SK-N-SH (cell line): ENCODE measurements around the gene EEFSEC. TPM values are rescaled to one million over a fixed set of nuclear protein-coding genes. Genes with fewer than 3 reads are reported as not detected.

Source experiments
- CTCF ChIA-PET: fragments of 300-600, 350-600 bp; formaldehyde crosslinking; extraction: SDS; loops from one replicate; lab custom pipeline; 2021; lab: Yijun Ruan, JAX
- POLR2A ChIA-PET: fragments of 350-600 bp; sonication (Branson Sonifier 250); formaldehyde crosslinking; extraction: SDS; loops from one replicate; lab custom pipeline; 2020; ENCODE audit warnings: antibody characterized with exemption, inconsistent platforms; lab: Yijun Ruan, JAX
- DNase-seq: peaks from one replicate; pipeline ENCODE4 v3.0.0; 2012
- H2AFZ ChIP-seq: fragments of 200-600 bp; sonication (generic); 2 replicates; pipeline ENCODE4 v1.8.1; 2016; ENCODE audit warnings: antibody characterized with exemption, mild to moderate bottlenecking, low read depth
- H3F3A ChIP-seq: fragments of 200-600 bp; sonication (generic); replicated peaks from 2 replicates; pipeline ENCODE3; 2016; ENCODE audit warnings: antibody characterized with exemption, mild to moderate bottlenecking; ENCODE audit not compliant: insufficient read depth
- H3K27ac ChIP-seq, 2 experiments: fragments of 200-500 bp in 1 of 2; fragments of 200-600 bp in 1 of 2; sonication (Bioruptor generic) in 1 of 2; sonication (generic), shearing (Covaris generic) in 1 of 2; 2 replicates each; pipeline versions ENCODE4 v1.5.1 to v1.6.1; 2014 to 2016; ENCODE audit warnings: low read depth in 2 of 2, inconsistent platforms in 1 of 2, low read length in 1 of 2, mild to moderate bottlenecking in 1 of 2, mixed read lengths in 1 of 2
- H3K27me3 ChIP-seq: fragments of 200-600 bp; sonication (generic), shearing (Covaris generic); 2 replicates; pipeline ENCODE4 v1.6.1; 2016; ENCODE audit warnings: mixed run types; ENCODE audit not compliant: insufficient read depth
- H3K36me3 ChIP-seq, 2 experiments: fragments of 200-500 bp in 1 of 2; fragments of 200-600 bp in 1 of 2; sonication (Bioruptor generic) in 1 of 2; sonication (generic) in 1 of 2; replicated peaks in 1 of 2; 2 replicates each; pipeline versions ENCODE3 to v1.5.1; 2014 to 2016; ENCODE audit warnings: low read length in 1 of 2, mild to moderate bottlenecking in 1 of 2; ENCODE audit not compliant: insufficient read depth in 2 of 2, control insufficient read depth in 1 of 2
- H3K4me1 ChIP-seq, 2 experiments: fragments of 200-500 bp in 1 of 2; fragments of 200-600 bp in 1 of 2; sonication (Bioruptor generic) in 1 of 2; sonication (generic), shearing (Covaris generic) in 1 of 2; 2 replicates each; pipeline versions ENCODE4 v1.5.1 to v1.6.1; 2014 to 2016; ENCODE audit warnings: low read depth in 1 of 2, low read length in 1 of 2, mixed run types in 1 of 2; ENCODE audit not compliant: insufficient read depth in 2 of 2, control insufficient read depth in 1 of 2
- H3K4me2 ChIP-seq: fragments of 200-600 bp; sonication (generic), shearing (Covaris generic); 2 replicates; pipeline ENCODE4 v1.6.1; 2017; ENCODE audit warnings: mixed run types
- H3K4me3 ChIP-seq, 2 experiments: fragments of 200-500 bp in 1 of 2; fragments of 200-600 bp in 1 of 2; sonication (Bioruptor generic) in 1 of 2; sonication (generic), shearing (Covaris generic) in 1 of 2; 2 replicates each; pipeline versions ENCODE4 v1.5.1 to v1.8.1; 2014 to 2016; ENCODE audit warnings: low read depth in 2 of 2, inconsistent platforms in 1 of 2, low read length in 1 of 2, mild to moderate bottlenecking in 1 of 2, mixed read lengths in 1 of 2, moderate library complexity in 1 of 2
- H3K79me2 ChIP-seq: fragments of 200-600 bp; sonication (generic); 2 replicates; pipeline ENCODE4 v1.8.1; 2017; ENCODE audit warnings: mild to moderate bottlenecking; ENCODE audit not compliant: insufficient read depth
- H3K9ac ChIP-seq: fragments of 200-600 bp; sonication (generic); 2 replicates; pipeline ENCODE4 v1.6.1; 2017; ENCODE audit warnings: mixed run types
- H3K9me2 ChIP-seq: fragments of 200-600 bp; sonication (generic); 2 replicates; pipeline ENCODE4 v1.6.1; 2017; ENCODE audit warnings: mixed run types
- H3K9me3 ChIP-seq: fragments of 200-600 bp; sonication (generic); 2 replicates; pipeline ENCODE4 v1.6.1; 2017; ENCODE audit warnings: mixed run types, mild to moderate bottlenecking, moderate library complexity
- H4K20me1 ChIP-seq: fragments of 200-600 bp; sonication (generic); 2 replicates; pipeline ENCODE4 v1.6.1; 2017; ENCODE audit warnings: mild to moderate bottlenecking, mixed run types; ENCODE audit not compliant: insufficient read depth
- CHD2 ChIP-seq: fragments of 150-350 bp; IDR thresholded peaks from 2 replicates; pipeline ENCODE4 v1.6.1; 2018; ENCODE audit warnings: low read length; ENCODE audit not compliant: partially characterized antibody
- EP300 ChIP-seq, 2 experiments: IDR thresholded peaks; 2 replicates each; pipeline versions ENCODE4 v1.4.0 to v1.6.1; 2012; ENCODE audit warnings: borderline replicate concordance in 1 of 2, low read depth in 1 of 2, low read length in 1 of 2
- FOSL2 ChIP-seq: IDR thresholded peaks from 2 replicates; pipeline ENCODE4 v1.4.0; 2012; ENCODE audit warnings: low read depth, mild to moderate bottlenecking, moderate library complexity, borderline replicate concordance
- GATA2 ChIP-seq: sonication (generic); formaldehyde crosslinking; IDR thresholded peaks from 2 replicates; pipeline ENCODE4 v1.5.0; 2020; ENCODE audit warnings: mild to moderate bottlenecking, missing genetic modification reagents
- MEF2A ChIP-seq: IDR thresholded peaks from 2 replicates; pipeline ENCODE4 v1.4.0; 2012; ENCODE audit warnings: low read depth, borderline replicate concordance
- NFIC ChIP-seq: IDR thresholded peaks from 2 replicates; pipeline ENCODE4 v1.4.0; 2012; ENCODE audit warnings: borderline replicate concordance
- POLR2AphosphoS5 ChIP-seq: IDR thresholded peaks from 2 replicates; pipeline ENCODE4 v1.6.1; 2012; ENCODE audit warnings: low read depth, low read length
- RFX5 ChIP-seq: IDR thresholded peaks from 2 replicates; pipeline ENCODE4 v1.6.1; 2012; ENCODE audit warnings: mild to moderate bottlenecking, improper control_type of control experiment, low read length
- RXRA ChIP-seq: IDR thresholded peaks from 2 replicates; pipeline ENCODE4 v1.4.0; 2012; ENCODE audit warnings: low read depth, mild to moderate bottlenecking, borderline replicate concordance
- SMC3 ChIP-seq: IDR thresholded peaks from 2 replicates; pipeline ENCODE4 v1.6.1; 2012; ENCODE audit warnings: low read depth, low read length, improper control_type of control experiment
- TAF1 ChIP-seq: IDR thresholded peaks from 2 replicates; pipeline ENCODE4 v1.6.1; 2012; ENCODE audit warnings: low read depth, mild to moderate bottlenecking, low read length, moderate library complexity, borderline replicate concordance
- TEAD4 ChIP-seq: IDR thresholded peaks from 2 replicates; pipeline ENCODE4 v1.4.0; 2012; ENCODE audit warnings: mild to moderate bottlenecking, borderline replicate concordance; ENCODE audit not compliant: insufficient read depth
- WGBS: methylation state at CpG from one replicate; pipeline ENCODE4 v1.1.6; 2017; ENCODE audit warnings: low lambda C conversion rate; 5-methylcytosine and 5-hydroxymethylcytosine counted together
- polyA plus RNA-seq, 3 experiments: library from polyadenylated mRNA; depleted of rRNA; stranded (reverse); fragments of >200 nt; gene quantifications; 2 replicates each; pipeline ENCODE4 v1.2.3, GENCODE V29; 2012
- TF ChIP-seq, protein P1 (sequence below): IDR thresholded peaks from 2 replicates; pipeline ENCODE4; 2012
- TF ChIP-seq, protein P2 (sequence below): IDR thresholded peaks from 2 replicates; pipeline ENCODE4 v1.4.0; 2012; ENCODE audit warnings: low read depth, borderline replicate concordance
- TF ChIP-seq, protein P3 (sequence below): fragments of 200-600 bp; sonication (generic); IDR thresholded peaks from 2 replicates; pipeline ENCODE4 v1.6.1; 2017; ENCODE audit warnings: antibody characterized with exemption, mild to moderate bottlenecking, moderate library complexity
- TF ChIP-seq, protein P4 (sequence below): IDR thresholded peaks from 2 replicates; pipeline ENCODE4 v1.4.0; 2012; ENCODE audit warnings: low read depth, borderline replicate concordance

Gene EEFSEC
- polyA plus RNA-seq, 1 of the 3 experiments (the other 2 are of a cell fraction) = 12.4 TPM

DNA sequence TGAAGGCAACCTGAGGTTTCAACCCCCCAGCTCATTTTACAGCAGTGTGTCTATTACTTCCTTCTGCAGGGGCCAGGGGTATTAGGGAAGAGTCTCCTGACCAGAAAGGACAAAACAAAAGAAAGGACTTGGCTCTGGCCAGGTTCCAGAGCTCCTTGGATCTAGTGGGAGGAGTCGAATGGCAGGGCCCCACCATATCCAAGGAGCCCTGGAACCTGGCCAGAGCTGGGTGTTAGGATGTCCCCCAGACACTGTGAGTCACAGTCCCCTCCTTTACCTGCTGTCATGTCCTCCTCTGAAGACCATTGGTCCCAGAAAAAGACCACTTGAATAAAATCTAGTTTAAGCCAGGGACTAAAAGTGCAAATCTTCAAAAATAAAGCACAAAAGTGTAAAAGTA, 113.2 kb downstream of the EEFSEC start (continued):
- TF ChIP-seq, protein P1, sequence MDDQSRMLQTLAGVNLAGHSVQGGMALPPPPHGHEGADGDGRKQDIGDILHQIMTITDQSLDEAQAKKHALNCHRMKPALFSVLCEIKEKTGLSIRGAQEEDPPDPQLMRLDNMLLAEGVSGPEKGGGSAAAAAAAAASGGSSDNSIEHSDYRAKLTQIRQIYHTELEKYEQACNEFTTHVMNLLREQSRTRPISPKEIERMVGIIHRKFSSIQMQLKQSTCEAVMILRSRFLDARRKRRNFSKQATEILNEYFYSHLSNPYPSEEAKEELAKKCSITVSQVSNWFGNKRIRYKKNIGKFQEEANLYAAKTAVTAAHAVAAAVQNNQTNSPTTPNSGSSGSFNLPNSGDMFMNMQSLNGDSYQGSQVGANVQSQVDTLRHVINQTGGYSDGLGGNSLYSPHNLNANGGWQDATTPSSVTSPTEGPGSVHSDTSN = no peak
- TF ChIP-seq SMC3 = no peak
- no peak for TF ChIP-seq NFIC
- TF ChIP-seq POLR2AphosphoS5 = no peak
- TF ChIP-seq RFX5 = no peak
- TF ChIP-seq RXRA = no peak

DNA sequence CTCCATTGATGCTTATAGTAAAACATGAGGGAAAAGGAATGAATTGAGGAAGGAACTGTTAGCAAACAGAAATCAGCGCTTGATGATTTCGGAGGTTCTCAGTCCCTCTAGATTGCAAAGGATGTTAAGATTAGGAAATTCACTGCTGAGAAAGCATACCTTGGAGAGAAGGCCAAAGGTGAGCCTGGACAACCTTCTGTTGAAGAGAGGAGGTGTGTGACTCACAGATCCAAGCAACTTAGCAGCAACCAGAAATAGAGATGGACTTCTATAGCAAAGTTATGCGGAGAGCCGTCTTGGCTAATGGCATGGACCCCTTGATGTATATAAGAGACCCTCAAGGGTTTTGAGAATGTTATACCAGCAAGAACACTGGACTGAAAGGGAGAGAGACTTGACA, 114.3 kb downstream of the EEFSEC start:
- TF ChIP-seq, protein P2, sequence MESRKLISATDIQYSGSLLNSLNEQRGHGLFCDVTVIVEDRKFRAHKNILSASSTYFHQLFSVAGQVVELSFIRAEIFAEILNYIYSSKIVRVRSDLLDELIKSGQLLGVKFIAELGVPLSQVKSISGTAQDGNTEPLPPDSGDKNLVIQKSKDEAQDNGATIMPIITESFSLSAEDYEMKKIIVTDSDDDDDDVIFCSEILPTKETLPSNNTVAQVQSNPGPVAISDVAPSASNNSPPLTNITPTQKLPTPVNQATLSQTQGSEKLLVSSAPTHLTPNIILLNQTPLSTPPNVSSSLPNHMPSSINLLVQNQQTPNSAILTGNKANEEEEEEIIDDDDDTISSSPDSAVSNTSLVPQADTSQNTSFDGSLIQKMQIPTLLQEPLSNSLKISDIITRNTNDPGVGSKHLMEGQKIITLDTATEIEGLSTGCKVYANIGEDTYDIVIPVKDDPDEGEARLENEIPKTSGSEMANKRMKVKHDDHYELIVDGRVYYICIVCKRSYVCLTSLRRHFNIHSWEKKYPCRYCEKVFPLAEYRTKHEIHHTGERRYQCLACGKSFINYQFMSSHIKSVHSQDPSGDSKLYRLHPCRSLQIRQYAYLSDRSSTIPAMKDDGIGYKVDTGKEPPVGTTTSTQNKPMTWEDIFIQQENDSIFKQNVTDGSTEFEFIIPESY = no peak
- TF ChIP-seq RFX5 = no peak
- 100% methylated on average over 4 of the region's 4 CpGs for WGBS
- POLR2A ChIA-PET = no interaction called here

DNA sequence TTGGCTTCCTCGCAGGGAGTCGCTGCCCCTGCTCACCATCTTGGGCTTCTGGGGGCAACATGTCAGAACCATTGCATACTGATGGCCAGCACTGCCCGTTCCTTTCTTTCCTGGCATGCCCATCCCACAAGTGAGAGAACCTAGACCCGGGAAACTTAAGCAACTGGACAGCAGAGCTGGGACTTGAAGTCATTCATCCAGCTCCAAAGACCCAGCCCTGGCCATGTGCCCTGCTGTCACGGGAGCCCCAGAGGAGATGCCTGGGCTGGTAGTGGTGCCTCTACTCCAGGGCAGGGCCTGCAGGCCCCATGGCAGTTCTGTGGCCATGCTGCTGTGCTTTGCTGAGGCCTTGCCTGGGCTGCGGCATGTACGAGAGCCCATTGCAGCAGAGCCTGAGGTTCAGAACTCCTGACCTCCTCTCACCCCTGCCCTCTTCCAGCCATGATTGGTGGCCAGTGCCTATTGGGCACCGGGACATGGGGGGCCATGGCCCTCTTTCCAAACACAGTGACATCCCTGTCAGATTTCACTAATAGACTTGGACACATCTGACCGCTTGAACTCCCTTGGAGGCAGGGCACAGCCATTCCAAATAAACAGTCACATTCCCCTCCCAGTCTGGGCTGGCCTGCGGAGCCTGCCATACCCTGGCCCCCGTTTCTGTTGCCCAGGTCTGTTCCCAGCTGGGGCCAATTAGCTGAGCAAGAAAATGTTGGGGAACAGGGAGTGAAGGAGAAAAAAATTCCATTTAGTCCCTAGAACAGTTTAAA, 115.9 kb downstream of the EEFSEC start:
- Histone ChIP-seq H3K79me2 (no peaks in the 10 kb centered on the region), H3K9ac (no peak overlapping the region), H3F3A (no peaks in the 10 kb centered on the region), H3K4me3 (no peak overlapping the region), H3K4me1 (peaks cover 0 to 72% of the 10 kb centered on the region in 2 experiments; a peak in 2 of 4 replicates), H4K20me1 (no peaks in the 10 kb centered on the region), H3K9me2 (no peaks in the 10 kb centered on the region), H2AFZ (no peak overlapping the region), H3K36me3 (peaks cover 0 to 8% of the 10 kb centered on the region in 2 experiments), H3K27ac (peak overlapping the region in 1 of 2 experiments; percentile 86; a peak in 1 of 4 replicates), H3K4me2 (no peak overlapping the region), H3K27me3 (no peaks in the 10 kb centered on the region), H3K9me3 (no peaks in the 10 kb centered on the region)
- CTCF ChIA-PET = interaction anchor here (1.1 to 3.8 kb wide), 9 partner anchors 10 to 99 kb away, joined by 3 to 12 read pairs (median 5); no protein-coding TSS in a partner anchor
- POLR2A ChIA-PET = interaction anchor here (1.2 kb wide), 1 partner anchor 9 kb away, joined by 5 read pairs; no protein-coding TSS in a partner anchor
- 89% methylated on average over 6 of the region's 11 CpGs for WGBS
- DNase-seq = no peak
- TF ChIP-seq GATA2 (no peak), EP300 (IDR thresholded peaks at IDR 0.05; ENCODE audit: borderline replicate concordance in 1 of 2, low read depth in 1 of 2, low read length in 1 of 2) (no peak), CHD2 (no peak), FOSL2 (no peak), NFIC (no peak), MEF2A (no peak), POLR2AphosphoS5 (no peak), SMC3 (no peak), TAF1 (no peak), TEAD4 (no peak)
- TF ChIP-seq, protein P3, sequence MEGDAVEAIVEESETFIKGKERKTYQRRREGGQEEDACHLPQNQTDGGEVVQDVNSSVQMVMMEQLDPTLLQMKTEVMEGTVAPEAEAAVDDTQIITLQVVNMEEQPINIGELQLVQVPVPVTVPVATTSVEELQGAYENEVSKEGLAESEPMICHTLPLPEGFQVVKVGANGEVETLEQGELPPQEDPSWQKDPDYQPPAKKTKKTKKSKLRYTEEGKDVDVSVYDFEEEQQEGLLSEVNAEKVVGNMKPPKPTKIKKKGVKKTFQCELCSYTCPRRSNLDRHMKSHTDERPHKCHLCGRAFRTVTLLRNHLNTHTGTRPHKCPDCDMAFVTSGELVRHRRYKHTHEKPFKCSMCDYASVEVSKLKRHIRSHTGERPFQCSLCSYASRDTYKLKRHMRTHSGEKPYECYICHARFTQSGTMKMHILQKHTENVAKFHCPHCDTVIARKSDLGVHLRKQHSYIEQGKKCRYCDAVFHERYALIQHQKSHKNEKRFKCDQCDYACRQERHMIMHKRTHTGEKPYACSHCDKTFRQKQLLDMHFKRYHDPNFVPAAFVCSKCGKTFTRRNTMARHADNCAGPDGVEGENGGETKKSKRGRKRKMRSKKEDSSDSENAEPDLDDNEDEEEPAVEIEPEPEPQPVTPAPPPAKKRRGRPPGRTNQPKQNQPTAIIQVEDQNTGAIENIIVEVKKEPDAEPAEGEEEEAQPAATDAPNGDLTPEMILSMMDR = no peak
- TF ChIP-seq, protein P1 = no peak
- TF ChIP-seq, protein P4, sequence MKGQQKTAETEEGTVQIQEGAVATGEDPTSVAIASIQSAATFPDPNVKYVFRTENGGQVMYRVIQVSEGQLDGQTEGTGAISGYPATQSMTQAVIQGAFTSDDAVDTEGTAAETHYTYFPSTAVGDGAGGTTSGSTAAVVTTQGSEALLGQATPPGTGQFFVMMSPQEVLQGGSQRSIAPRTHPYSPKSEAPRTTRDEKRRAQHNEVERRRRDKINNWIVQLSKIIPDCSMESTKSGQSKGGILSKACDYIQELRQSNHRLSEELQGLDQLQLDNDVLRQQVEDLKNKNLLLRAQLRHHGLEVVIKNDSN = no peak

More for the DNA sequence above, 114.3 kb downstream of the EEFSEC start:
- no peak for DNase-seq
- H3K9me2 ChIP-seq = no peaks in the 10 kb centered on the region
- H3K4me1 ChIP-seq = peaks cover 0 to 66% of the 10 kb centered on the region in 2 experiments; a peak in 2 of 4 replicates
- no peaks in the 10 kb centered on the region for H3K27me3 ChIP-seq
- no peak overlapping the region for H3K4me3 ChIP-seq
- H3K36me3 ChIP-seq = peaks cover 0 to 8% of the 10 kb centered on the region in 2 experiments
- no peaks in the 10 kb centered on the region for H3F3A ChIP-seq
- CTCF ChIA-PET = interaction anchor here (1.0 kb wide), 1 partner anchor 131 kb away, joined by 3 read pairs; no protein-coding TSS in a partner anchor
- H4K20me1 ChIP-seq = no peaks in the 10 kb centered on the region
- no peak overlapping the region for H2AFZ ChIP-seq
- H3K4me2 ChIP-seq = no peak overlapping the region
- H3K79me2 ChIP-seq = no peaks in the 10 kb centered on the region
- no peak overlapping the region for H3K9ac ChIP-seq
- H3K27ac ChIP-seq = peak overlapping the region in 1 of 2 experiments; percentile 22; a peak in 1 of 4 replicates
- no peaks in the 10 kb centered on the region for H3K9me3 ChIP-seq
